ENCODE results near the gene RCN1.

The RCN1 gene

DNA sequence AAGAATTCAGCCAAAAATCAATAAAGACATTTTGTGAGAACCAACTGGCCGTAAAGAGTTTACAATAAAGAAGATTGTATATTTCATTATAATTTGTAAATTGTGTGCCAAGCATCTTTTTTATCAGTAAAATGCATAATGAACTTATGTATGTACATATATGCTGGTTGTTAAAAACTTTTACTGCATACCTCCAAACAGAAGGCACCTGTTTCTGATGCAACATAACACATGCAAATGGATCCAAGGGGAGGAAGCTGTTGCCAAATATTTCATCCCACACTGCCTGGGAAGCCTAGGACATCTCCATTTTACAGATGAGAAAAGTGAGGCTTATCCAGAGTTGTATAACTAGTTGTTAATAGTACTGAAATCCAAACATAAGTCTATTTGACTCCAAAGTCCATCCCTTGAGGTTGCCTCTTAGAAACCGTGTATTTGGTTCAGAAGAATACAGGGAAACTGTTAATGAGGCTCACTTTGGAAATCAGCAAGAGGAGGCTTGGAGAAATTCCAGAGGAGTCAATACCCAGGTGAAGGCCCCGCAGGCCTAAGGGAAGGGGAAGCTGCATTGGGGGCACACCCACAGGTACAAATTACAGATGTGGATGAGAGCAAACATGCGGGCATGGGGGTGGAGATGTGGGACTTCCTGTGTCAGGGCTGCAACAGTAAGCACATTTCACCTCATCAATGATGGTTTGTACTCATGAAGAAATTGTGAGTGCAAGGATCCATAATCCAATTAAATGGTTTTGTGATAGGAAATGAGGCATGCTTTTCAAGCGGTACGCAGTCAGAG lies 51.1 kb downstream of the RCN1 start:
- H3K4me1 ChIP-seq (ENCODE audit: insufficient read depth, low read length) = no peaks in the 10 kb centered on the region
- peaks cover under 1% of the 10 kb centered on the region; the same call in 1 of the 2 replicates for H3K9me3 ChIP-seq (ENCODE audit: control insufficient read depth, insufficient read depth, low read length)
- no peaks in the 10 kb centered on the region for H3K36me3 ChIP-seq (ENCODE audit: insufficient read depth, low read length)
- H3K9ac ChIP-seq (ENCODE audit: low read depth, low read length) = no peak overlapping the region

DNA sequence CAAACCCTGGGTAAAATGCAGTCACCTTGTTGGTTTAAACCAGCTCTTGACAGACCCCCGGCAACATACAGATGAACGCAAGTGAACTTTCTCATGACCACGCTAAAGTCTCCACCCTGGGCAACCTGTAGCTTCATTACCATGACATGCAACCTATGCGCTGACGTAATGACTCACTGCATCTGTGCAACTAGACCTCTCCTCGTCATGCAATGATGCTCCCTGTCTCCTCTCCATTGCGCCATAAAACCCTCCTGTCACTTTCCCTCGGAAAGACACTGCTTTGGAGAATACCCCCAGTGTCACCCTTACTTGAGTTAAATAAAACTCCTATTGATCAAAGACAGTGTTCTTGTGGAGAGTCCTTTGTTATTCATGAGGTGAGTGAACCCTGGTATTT lies 52.5 kb downstream of the RCN1 start:
- Histone ChIP-seq H3K4me1 (ENCODE audit: insufficient read depth, low read length) (no peaks in the 10 kb centered on the region), H3K9ac (ENCODE audit: low read depth, low read length) (no peak overlapping the region), H3K36me3 (ENCODE audit: insufficient read depth, low read length) (no peaks in the 10 kb centered on the region), H3K9me3 (ENCODE audit: control insufficient read depth, insufficient read depth, low read length) (peaks cover 3% of the 10 kb centered on the region; the same call in 1 of the 2 replicates)

DNA sequence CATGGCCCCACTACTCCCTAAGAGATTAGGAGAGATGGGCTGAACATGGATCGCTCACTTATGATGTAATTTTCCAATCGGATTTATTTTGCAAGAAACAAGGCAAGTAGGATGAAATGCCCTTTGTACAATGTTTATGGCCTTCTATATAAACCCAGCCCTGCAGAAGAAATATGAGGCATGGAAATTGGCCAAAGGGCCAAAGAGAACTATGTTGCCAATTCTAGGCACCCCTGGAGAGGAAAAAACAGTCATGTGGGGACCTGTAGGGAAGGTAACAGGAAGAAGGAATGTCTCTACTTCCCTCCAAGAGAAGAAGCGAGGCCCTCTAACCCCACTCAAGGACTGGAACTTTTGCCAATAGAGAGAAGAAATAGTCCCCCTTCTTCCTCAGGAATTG lies 54.4 kb downstream of the RCN1 start:
- no peak overlapping the region for H3K9ac ChIP-seq (ENCODE audit: low read depth, low read length)
- H3K4me1 ChIP-seq (ENCODE audit: insufficient read depth, low read length) = no peaks in the 10 kb centered on the region
- peaks cover 3% of the 10 kb centered on the region; the same call in 1 of the 2 replicates for H3K9me3 ChIP-seq (ENCODE audit: control insufficient read depth, insufficient read depth, low read length)
- no peaks in the 10 kb centered on the region for H3K36me3 ChIP-seq (ENCODE audit: insufficient read depth, low read length)

DNA sequence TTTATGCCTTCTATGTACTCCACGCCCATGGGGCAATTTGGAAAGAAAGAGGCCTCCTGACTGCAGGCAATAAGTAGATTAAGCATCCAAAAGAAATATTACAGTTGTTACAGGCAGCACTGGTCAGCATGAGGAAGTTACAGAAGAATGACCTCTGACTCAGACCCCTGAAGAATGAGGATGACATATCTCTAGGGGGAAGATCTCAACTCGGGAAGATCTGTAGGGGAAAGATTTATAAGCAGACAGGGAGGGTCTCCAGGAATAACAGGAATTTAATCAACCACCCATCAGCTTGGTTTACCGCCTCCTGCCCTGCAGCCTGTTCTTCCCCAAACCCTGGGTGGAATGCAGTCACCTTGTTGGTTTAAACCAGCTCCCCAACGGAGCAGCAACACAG lies 58.0 kb downstream of the RCN1 start:
- Histone ChIP-seq H3K36me3 (ENCODE audit: insufficient read depth, low read length) (no peaks in the 10 kb centered on the region), H3K9me3 (ENCODE audit: control insufficient read depth, insufficient read depth, low read length) (peaks cover 3% of the 10 kb centered on the region; the same call in 1 of the 2 replicates), H3K4me1 (ENCODE audit: insufficient read depth, low read length) (no peaks in the 10 kb centered on the region), H3K9ac (ENCODE audit: low read depth, low read length) (no peak overlapping the region)

DNA sequence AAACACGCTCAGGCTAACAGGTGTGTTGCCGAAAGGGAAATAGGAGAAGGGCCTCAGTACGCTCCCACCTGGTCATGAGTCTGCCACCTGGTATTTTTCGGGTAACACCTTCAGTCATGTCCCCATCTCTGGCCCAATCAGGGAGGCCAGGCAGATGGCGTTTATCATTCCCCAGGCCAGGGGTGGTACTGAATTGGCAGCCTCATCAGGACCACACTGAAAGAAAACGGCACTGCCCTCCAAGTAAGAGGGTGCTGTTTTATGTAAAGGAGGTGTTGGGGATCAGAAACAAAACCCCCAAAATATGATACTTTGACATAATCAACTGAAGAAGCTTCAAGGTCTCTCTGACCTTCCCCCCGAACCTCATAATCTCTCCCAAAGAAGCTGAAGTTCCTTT lies 58.9 kb downstream of the RCN1 start:
- no peak overlapping the region for H3K9ac ChIP-seq (ENCODE audit: low read depth, low read length)
- H3K9me3 ChIP-seq (ENCODE audit: control insufficient read depth, insufficient read depth, low read length) = peaks cover 3% of the 10 kb centered on the region; the same call in 1 of the 2 replicates
- no peaks in the 10 kb centered on the region for H3K4me1 ChIP-seq (ENCODE audit: insufficient read depth, low read length)
- H3K36me3 ChIP-seq (ENCODE audit: insufficient read depth, low read length) = no peaks in the 10 kb centered on the region

DNA sequence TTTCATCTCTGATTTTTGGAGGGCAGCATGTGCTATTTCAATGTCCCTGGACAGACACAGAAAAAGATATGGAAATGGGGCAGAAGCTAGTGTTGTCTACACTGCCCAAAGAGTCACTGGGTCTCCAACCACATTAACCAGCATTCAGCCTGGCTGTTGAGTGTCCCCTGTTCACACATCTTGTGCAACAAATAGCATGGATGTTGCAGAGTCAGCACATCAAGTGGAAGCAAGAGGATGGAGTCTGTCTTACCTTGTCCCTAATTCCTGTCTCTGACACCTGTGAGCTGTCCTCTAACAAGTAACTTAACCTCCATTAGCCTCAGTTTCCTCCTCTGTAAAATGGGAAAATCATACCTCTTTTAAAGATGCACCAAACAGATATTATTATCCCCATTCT lies 60.2 kb downstream of the RCN1 start:
- peaks cover 3% of the 10 kb centered on the region; the same call in 1 of the 2 replicates for H3K9me3 ChIP-seq (ENCODE audit: control insufficient read depth, insufficient read depth, low read length)
- H3K36me3 ChIP-seq (ENCODE audit: insufficient read depth, low read length) = no peaks in the 10 kb centered on the region
- H3K9ac ChIP-seq (ENCODE audit: low read depth, low read length) = no peak overlapping the region
- no peaks in the 10 kb centered on the region for H3K4me1 ChIP-seq (ENCODE audit: insufficient read depth, low read length)

DNA sequence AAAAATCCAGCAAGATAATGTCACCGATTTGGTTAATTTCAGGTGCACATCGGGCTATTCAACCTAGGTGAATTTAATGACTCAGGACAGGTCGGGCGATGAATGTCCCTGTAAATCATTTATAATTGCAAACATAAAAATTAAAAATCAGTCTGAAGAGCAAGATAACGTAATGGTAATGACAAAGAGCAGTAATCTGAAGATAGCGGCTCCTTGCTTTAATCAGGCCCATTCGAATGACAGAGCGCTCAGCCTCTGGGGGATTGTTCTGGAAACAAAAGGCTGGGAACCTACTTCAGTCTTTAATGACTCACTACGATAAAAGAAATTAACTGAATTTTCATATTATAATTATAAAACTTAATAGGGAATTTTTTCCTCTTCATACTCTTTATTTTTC lies 61.3 kb downstream of the RCN1 start:
- H3K9me3 ChIP-seq (ENCODE audit: control insufficient read depth, insufficient read depth, low read length) = no peaks in the 10 kb centered on the region
- H3K36me3 ChIP-seq (ENCODE audit: insufficient read depth, low read length) = no peaks in the 10 kb centered on the region
- no peak overlapping the region for H3K9ac ChIP-seq (ENCODE audit: low read depth, low read length)
- no peaks in the 10 kb centered on the region for H3K4me1 ChIP-seq (ENCODE audit: insufficient read depth, low read length)

DNA sequence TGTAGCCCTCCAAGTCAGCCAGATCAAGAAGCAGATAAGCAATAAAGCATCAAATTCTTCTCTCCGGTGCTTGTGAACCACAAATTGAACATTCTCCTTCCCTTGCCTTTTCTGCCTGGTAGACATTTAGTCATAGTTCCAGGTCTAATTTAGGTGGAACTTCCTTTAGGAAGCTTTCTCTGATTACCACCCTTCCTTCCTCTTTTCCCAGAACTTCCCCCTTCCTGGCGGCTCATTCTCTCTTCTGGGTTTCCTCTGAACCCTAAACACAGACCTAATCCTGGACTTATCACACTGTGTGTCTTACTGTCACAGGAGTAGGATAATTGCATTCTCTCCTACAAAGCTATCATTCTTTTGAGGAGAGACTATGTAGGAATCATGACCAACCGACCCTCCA lies 61.9 kb downstream of the RCN1 start:
- no peak overlapping the region for H3K9ac ChIP-seq (ENCODE audit: low read depth, low read length)
- H3K4me1 ChIP-seq (ENCODE audit: insufficient read depth, low read length) = no peaks in the 10 kb centered on the region
- H3K36me3 ChIP-seq (ENCODE audit: insufficient read depth, low read length) = no peaks in the 10 kb centered on the region
- no peaks in the 10 kb centered on the region for H3K9me3 ChIP-seq (ENCODE audit: control insufficient read depth, insufficient read depth, low read length)

GRCh38 chr11:32153747-32154146 lies 62.9 kb downstream of the RCN1 start:
- Histone ChIP-seq H3K9me3 (ENCODE audit: control insufficient read depth, insufficient read depth, low read length) (no peaks in the 10 kb centered on the region), H3K4me1 (ENCODE audit: insufficient read depth, low read length) (no peaks in the 10 kb centered on the region), H3K36me3 (ENCODE audit: insufficient read depth, low read length) (no peaks in the 10 kb centered on the region), H3K9ac (ENCODE audit: low read depth, low read length) (no peak overlapping the region)

GRCh38 chr11:32154275-32154674 lies 63.4 kb downstream of the RCN1 start:
- Histone ChIP-seq H3K36me3 (ENCODE audit: insufficient read depth, low read length) (no peaks in the 10 kb centered on the region), H3K4me1 (ENCODE audit: insufficient read depth, low read length) (no peaks in the 10 kb centered on the region), H3K9ac (ENCODE audit: low read depth, low read length) (no peak overlapping the region), H3K9me3 (ENCODE audit: control insufficient read depth, insufficient read depth, low read length) (no peaks in the 10 kb centered on the region)

Data from ES-I3 (cell line).